ENCODE data around the gene DYNC1H1. TPM values are rescaled to one million over a fixed set of nuclear protein-coding genes. Genes with fewer than 3 reads are reported as not detected.

DYNC1H1 gene
- total RNA-seq, 4 donors from 2014 or later, result 440 to 541 (median 495) TPM

DNA sequence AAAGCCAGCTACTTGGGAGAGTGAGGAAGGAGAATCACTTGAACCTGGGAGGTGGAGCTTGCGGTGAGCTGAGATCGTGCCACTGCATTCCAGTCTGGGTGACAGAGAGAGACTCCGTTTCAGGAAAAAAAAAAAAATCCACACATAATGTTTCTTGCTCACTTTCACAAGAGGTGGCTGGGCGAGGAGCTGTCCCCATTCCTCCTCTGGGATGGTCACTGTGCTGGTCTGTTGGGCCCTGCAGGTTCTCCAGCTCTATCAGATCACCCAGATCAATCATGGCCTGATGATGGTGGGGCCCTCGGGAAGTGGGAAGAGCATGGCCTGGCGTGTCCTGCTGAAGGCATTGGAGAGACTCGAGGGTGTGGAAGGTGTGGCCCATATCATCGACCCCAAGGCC lies 47.3 kb downstream of the DYNC1H1 start:
- TF ChIP-seq, protein P1, sequence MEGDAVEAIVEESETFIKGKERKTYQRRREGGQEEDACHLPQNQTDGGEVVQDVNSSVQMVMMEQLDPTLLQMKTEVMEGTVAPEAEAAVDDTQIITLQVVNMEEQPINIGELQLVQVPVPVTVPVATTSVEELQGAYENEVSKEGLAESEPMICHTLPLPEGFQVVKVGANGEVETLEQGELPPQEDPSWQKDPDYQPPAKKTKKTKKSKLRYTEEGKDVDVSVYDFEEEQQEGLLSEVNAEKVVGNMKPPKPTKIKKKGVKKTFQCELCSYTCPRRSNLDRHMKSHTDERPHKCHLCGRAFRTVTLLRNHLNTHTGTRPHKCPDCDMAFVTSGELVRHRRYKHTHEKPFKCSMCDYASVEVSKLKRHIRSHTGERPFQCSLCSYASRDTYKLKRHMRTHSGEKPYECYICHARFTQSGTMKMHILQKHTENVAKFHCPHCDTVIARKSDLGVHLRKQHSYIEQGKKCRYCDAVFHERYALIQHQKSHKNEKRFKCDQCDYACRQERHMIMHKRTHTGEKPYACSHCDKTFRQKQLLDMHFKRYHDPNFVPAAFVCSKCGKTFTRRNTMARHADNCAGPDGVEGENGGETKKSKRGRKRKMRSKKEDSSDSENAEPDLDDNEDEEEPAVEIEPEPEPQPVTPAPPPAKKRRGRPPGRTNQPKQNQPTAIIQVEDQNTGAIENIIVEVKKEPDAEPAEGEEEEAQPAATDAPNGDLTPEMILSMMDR (IDR thresholded peaks at IDR 0.05), result no peak
- ATAC-seq (ENCODE audit: low FRiP score) (no peak), DNase-seq (ENCODE audit: low spot score) (no peak)

DNA sequence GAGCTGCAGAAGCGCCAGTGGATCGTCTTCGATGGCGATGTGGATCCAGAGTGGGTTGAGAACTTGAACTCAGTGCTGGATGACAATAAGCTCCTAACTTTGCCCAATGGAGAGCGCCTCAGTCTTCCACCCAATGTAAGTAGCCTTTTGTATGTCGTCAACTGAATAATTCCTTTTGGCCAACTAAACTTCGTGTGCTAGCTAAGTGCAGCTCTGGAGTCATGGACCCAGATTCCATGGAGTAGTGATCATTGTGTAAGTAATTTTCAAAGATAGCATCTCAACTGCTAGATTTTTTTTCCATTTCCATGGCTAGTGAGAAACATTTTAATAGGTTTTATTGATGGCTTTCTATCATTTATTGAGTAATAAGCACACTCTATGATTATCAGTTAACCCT lies 48.0 kb downstream of the DYNC1H1 start:
- ATAC-seq (ENCODE audit: low FRiP score), result no peak
- no peak for DNase-seq (ENCODE audit: low spot score)
- TF ChIP-seq, protein P1 (IDR thresholded peaks at IDR 0.05), result no peak

DNA sequence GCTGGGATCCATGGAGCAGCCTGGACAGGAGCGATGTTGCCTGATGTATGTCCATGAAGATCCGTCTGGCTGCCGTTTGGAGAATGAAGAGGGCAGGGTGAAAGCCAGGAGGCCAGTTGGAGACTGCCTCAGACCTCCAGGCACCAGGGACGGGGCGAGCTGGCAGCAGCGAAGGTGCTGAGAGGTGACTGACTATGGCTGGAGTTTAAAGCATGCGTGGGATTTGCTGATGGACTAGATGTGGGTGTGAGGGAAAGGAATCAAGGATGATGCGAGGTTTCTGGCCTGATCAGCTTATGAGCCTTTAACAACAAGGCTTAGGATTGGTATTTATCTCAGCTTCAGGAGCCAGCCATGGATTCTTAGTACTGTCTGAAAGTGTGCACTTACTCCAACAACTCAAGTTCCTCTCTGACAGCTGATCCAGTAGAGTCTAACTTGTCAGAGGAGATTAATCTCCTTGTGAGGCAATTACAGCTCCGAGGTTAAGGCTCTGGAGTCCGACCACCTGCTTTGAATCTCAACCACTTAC lies 49.4 kb downstream of the DYNC1H1 start:
- peak; percentile 61 for ATAC-seq (ENCODE audit: low FRiP score)
- TF ChIP-seq, protein P1 (IDR thresholded peaks at IDR 0.05), result no peak
- DNase-seq (ENCODE audit: low spot score), result no peak

DNA sequence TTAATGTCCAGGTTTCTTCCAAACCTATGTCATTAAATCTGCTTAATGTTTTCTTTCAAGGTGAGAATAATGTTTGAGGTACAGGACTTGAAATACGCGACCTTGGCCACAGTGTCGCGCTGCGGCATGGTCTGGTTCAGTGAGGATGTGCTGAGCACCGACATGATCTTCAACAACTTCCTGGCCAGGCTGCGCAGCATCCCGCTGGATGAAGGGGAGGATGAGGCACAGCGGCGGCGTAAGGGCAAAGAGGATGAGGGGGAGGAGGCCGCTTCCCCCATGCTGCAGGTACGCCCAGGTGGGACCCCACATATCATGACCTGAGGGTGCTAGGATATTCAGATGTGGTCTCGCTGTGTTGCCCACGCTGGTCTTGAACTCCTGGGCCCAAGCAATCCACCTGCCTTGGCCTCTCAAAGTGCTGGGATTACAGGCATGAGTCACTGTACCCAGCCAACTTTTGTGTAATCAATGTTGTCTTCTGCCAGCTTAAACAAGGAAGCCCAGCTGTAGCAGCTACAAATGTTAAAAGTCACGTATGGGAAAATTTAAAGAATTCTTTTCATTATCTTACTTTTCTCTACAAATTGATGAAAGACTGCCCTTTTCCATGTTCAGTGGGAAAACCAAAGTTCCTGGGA lies 50.8 kb downstream of the DYNC1H1 start:
- ATAC-seq (ENCODE audit: low FRiP score) (no peak), DNase-seq (ENCODE audit: low spot score) (no peak)
- TF ChIP-seq, protein P1 (IDR thresholded peaks at IDR 0.05), result no peak

DNA sequence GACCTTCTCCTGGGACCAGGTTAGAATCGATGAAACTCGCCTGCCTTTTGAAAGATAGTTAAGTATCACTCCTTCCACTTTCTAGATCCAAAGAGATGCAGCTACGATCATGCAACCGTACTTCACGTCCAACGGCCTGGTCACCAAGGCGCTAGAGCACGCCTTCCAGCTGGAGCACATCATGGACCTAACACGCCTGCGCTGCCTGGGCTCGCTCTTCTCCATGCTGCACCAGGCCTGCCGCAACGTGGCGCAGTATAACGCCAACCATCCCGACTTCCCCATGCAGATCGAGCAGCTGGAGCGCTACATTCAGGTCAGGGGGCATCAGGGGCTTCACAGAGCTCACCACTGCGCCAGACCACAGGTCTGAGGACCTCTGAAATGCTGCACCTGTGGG lies 51.4 kb downstream of the DYNC1H1 start:
- DNase-seq (ENCODE audit: low spot score) (no peak), ATAC-seq (ENCODE audit: low FRiP score) (no peak)

DNA sequence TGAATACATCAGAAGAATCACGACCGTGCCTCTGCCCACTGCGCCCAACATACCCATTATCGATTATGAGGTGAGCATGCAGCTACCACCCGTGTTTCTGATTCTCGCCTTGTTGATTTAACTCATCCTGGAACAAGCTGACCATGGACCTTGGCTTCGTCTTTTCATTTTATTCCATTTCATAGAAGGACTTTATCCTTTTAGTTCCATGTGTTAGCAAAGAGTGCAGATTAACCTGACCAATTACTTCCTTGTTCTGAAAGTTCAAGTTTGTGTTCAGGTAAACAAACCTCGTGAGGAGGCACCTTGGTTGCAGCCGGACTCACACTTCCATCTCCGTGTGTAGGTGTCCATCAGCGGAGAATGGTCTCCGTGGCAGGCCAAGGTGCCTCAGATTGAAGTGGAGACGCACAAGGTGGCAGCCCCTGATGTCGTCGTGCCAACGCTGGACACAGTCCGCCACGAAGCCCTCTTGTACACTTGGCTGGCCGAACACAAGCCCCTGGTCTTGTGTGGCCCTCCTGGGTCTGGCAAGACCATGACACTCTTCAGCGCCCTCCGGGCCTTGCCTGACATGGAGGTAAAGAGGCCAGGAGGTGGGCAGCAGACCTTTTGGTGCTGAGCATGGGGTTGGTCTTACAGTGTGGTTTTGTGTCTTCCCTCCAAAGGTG lies 52.2 kb downstream of the DYNC1H1 start:
- ATAC-seq (ENCODE audit: low FRiP score), result no peak
- TF ChIP-seq, protein P1 (IDR thresholded peaks at IDR 0.05), result no peak

More for the DNA sequence above, 51.4 kb downstream of the DYNC1H1 start:
- TF ChIP-seq, protein P1 (IDR thresholded peaks at IDR 0.05), result no peak

DNA sequence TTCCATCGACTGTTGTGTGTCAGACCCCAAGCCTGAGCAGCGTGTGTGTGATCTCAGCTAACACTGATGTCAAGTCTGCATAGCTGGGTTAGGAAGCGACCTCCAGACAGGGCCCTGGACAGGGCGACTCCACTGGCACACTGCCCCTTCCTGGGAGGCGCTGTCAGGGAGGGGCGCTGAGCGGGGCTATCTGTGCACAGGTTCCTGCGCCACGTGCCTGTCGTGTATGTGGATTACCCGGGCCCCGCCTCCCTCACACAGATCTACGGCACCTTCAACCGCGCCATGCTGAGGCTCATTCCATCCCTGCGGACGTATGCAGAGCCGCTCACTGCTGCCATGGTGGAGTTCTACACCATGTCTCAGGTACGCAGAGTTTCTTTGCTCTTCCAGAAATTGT lies 53.9 kb downstream of the DYNC1H1 start:
- ATAC-seq (ENCODE audit: low FRiP score), result no peak
- DNase-seq (ENCODE audit: low spot score), result no peak
- TF ChIP-seq, protein P1 (IDR thresholded peaks at IDR 0.05), result no peak

More for the DNA sequence above, 52.2 kb downstream of the DYNC1H1 start:
- DNase-seq (ENCODE audit: low spot score), result no peak

All from omental fat pad (tissue), 4 donors.